Upper lobe of left lung (tissue), 4 donors: ENCODE data around the gene CHCHD6.

Source experiments
- CTCF ChIP-seq, 6 experiments: fragments of 450-650 bp in 4 of 6; fragments of 200-600 bp in 2 of 6; sonication (generic) in 2 of 6; IDR thresholded peaks; one replicate each; pipeline ENCODE4 v1.5.1; 2016 to 2019; ENCODE audit warnings: antibody characterized with exemption in 6 of 6
- POLR2A ChIP-seq, 4 donors: fragments of 450-650 bp; IDR thresholded peaks; one replicate each; pipeline ENCODE4 v1.5.1; 2016 to 2017; ENCODE audit warnings: antibody characterized with exemption in 4 of 4, mild to moderate bottlenecking in 2 of 4
- POLR2AphosphoS5 ChIP-seq, 2 donors: sonication (generic); formaldehyde crosslinking; IDR thresholded peaks; one replicate each; pipeline ENCODE4 v1.5.1; 2017; ENCODE audit warnings: antibody characterized with exemption in 2 of 2

GRCh38 chr3:126734106-126734723, 30.2 kb downstream of the CHCHD6 start:
- TF ChIP-seq POLR2A (IDR thresholded peaks at IDR 0.05) (no peak), POLR2AphosphoS5 (IDR thresholded peaks at IDR 0.05) (no peak), CTCF (IDR thresholded peaks at IDR 0.05) (no peak)
